ENCODE measurements around the gene PTCD1.

DNA sequence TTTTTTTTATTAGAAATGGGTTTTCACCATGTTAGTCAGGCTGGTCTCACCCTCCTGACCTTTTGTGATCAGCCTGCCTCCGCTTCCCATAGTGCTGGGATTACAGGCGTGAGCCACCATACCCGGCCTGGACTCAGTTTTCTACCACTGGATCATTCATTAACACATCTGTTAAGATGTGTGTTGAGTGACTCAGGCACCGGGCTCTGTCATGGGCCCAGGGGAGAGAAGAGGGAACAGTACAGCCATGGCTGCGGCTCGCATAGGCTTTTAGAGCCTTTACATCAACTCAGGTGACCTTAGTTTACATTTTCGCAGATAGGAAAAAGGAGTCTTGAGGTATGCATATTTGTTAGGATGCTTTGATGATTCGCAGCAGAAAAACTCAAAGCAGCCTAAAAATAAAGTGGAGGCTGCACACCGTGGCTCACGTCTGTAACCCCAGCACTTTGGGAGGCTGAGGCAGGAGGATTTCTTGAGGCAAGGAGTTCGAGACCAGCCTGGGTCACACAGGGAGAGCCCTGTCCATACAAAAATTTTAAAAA lies 67.2 kb downstream of the PTCD1 start:
- TF ChIP-seq, protein P1, sequence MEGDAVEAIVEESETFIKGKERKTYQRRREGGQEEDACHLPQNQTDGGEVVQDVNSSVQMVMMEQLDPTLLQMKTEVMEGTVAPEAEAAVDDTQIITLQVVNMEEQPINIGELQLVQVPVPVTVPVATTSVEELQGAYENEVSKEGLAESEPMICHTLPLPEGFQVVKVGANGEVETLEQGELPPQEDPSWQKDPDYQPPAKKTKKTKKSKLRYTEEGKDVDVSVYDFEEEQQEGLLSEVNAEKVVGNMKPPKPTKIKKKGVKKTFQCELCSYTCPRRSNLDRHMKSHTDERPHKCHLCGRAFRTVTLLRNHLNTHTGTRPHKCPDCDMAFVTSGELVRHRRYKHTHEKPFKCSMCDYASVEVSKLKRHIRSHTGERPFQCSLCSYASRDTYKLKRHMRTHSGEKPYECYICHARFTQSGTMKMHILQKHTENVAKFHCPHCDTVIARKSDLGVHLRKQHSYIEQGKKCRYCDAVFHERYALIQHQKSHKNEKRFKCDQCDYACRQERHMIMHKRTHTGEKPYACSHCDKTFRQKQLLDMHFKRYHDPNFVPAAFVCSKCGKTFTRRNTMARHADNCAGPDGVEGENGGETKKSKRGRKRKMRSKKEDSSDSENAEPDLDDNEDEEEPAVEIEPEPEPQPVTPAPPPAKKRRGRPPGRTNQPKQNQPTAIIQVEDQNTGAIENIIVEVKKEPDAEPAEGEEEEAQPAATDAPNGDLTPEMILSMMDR (IDR thresholded peaks at IDR 0.05) = no peak
- no peak for TF ChIP-seq POLR2A (IDR thresholded peaks at IDR 0.05)
- no peak for TF ChIP-seq POLR2AphosphoS5 (IDR thresholded peaks at IDR 0.05)

Data from breast epithelium (tissue), 3 donors.